SK-N-SH treated with all-trans-retinoic acid at 6 μM for 48 hours (cell line): ENCODE measurements around the gene MYH3.

Source experiments
- ATAC-seq: fragments of 200-7000 bp; cut with Tn5 transposase; 3 replicates; pipeline ENCODE4 v1.9.1; 2020; ENCODE audit warnings: mild to moderate bottlenecking, moderate library complexity
- ARNTL ChIP-seq: fragments of 450-650 bp; formaldehyde crosslinking; IDR thresholded peaks from 2 replicates; pipeline ENCODE4 v1.5.0; 2020; ENCODE audit warnings: low read depth, mild to moderate bottlenecking, moderate library complexity, borderline replicate concordance
- BACH2 ChIP-seq: fragments of 250-450 bp; sonication (Bioruptor Pico); IDR thresholded peaks from 2 replicates; pipeline ENCODE4 v1.9.0; 2021; ENCODE audit warnings: mild to moderate bottlenecking, borderline replicate concordance
- CREB5 ChIP-seq: fragments of 250-450 bp; sonication (Bioruptor Pico); IDR thresholded peaks from 2 replicates; pipeline ENCODE4 v1.5.1; 2020; ENCODE audit warnings: low read depth, mild to moderate bottlenecking, moderate library complexity
- CSDC2 ChIP-seq: fragments of 250-450 bp; sonication (Bioruptor Pico); IDR thresholded peaks from 2 replicates; pipeline ENCODE4 v1.5.0; 2020; ENCODE audit warnings: mild to moderate bottlenecking, moderate library complexity
- CSRNP3 ChIP-seq: fragments of 250-450 bp; sonication (Bioruptor Pico); IDR thresholded peaks from 2 replicates; pipeline ENCODE4 v1.5.1; 2021; ENCODE audit warnings: mild to moderate bottlenecking, moderate library complexity
- ESRRG ChIP-seq: fragments of 250-450 bp; sonication (Bioruptor Pico); IDR thresholded peaks from 2 replicates; pipeline ENCODE4 v1.6.1; 2021; ENCODE audit warnings: mild to moderate bottlenecking
- GLIS3 ChIP-seq: fragments of 250-450 bp; sonication (Bioruptor Pico); IDR thresholded peaks from 2 replicates; pipeline ENCODE4 v1.5.0; 2020; ENCODE audit warnings: mild to moderate bottlenecking, moderate library complexity
- ISL1 ChIP-seq: fragments of 250-450 bp; sonication (Bioruptor Pico); IDR thresholded peaks from 2 replicates; pipeline ENCODE4 v2.1.2; 2022; ENCODE audit warnings: mild to moderate bottlenecking, moderate library complexity
- OSR1 ChIP-seq: fragments of 250-450 bp; sonication (Bioruptor Pico); IDR thresholded peaks from 2 replicates; pipeline ENCODE4 v1.8.0; 2022; ENCODE audit warnings: moderate library complexity, mild to moderate bottlenecking, inconsistent platforms
- PATZ1 ChIP-seq: fragments of 250-450 bp; sonication (Bioruptor Pico); IDR thresholded peaks from 2 replicates; pipeline ENCODE4 v1.8.0; 2020; ENCODE audit warnings: mild to moderate bottlenecking, moderate library complexity, borderline replicate concordance
- POU6F1 ChIP-seq: fragments of 250-450 bp; sonication (Bioruptor Pico); IDR thresholded peaks from 2 replicates; pipeline ENCODE4 v1.8.0; 2021; ENCODE audit warnings: low read depth, mild to moderate bottlenecking, moderate library complexity, borderline replicate concordance
- PPARA ChIP-seq: fragments of 250-450 bp; sonication (Bioruptor Pico); IDR thresholded peaks from 2 replicates; pipeline ENCODE4 v1.5.0; 2020; ENCODE audit warnings: mild to moderate bottlenecking, borderline replicate concordance
- RARB ChIP-seq: fragments of 250-450 bp; sonication (Bioruptor Pico); IDR thresholded peaks from 2 replicates; pipeline ENCODE4 v1.8.0; 2021; ENCODE audit warnings: mild to moderate bottlenecking, moderate library complexity
- SNAI2 ChIP-seq: fragments of 250-450 bp; sonication (Bioruptor Pico); IDR thresholded peaks from 2 replicates; pipeline ENCODE4 v1.5.0; 2020; ENCODE audit warnings: mild to moderate bottlenecking, moderate library complexity
- TCF4 ChIP-seq: fragments of 250-450 bp; sonication (Bioruptor Pico); IDR thresholded peaks from 2 replicates; pipeline ENCODE4 v1.8.0; 2021; ENCODE audit warnings: mild to moderate bottlenecking, moderate library complexity, borderline replicate concordance
- TSHZ2 ChIP-seq: fragments of 250-450 bp; sonication (Bioruptor Pico); IDR thresholded peaks from 2 replicates; pipeline ENCODE4 v1.5.0; 2020; ENCODE audit warnings: mild to moderate bottlenecking, moderate library complexity
- ZC3H10 ChIP-seq: fragments of 250-450 bp; sonication (Bioruptor Pico); IDR thresholded peaks from 2 replicates; pipeline ENCODE4 v1.5.1; 2021; ENCODE audit warnings: mild to moderate bottlenecking, moderate library complexity
- ZFP3 ChIP-seq: fragments of 250-450 bp; sonication (Bioruptor Pico); IDR thresholded peaks from 2 replicates; pipeline ENCODE4 v1.5.0; 2020; ENCODE audit warnings: mild to moderate bottlenecking, moderate library complexity
- ZNF565 ChIP-seq: fragments of 450-650 bp; formaldehyde crosslinking; conservative IDR thresholded peaks from 2 replicates; pipeline ENCODE4 v1.5.0; 2020; ENCODE audit warnings: low read depth, mild to moderate bottlenecking, moderate library complexity
- ZNF70 ChIP-seq: fragments of 450-650 bp; formaldehyde crosslinking; IDR thresholded peaks from 2 replicates; pipeline ENCODE4 v1.5.0; 2020; ENCODE audit warnings: mild to moderate bottlenecking, moderate library complexity
- ZNF8 ChIP-seq: fragments of 450-650 bp; formaldehyde crosslinking; IDR thresholded peaks from 2 replicates; pipeline ENCODE4 v1.5.0; 2020; ENCODE audit warnings: mild to moderate bottlenecking, moderate library complexity

MYH3 gene

GRCh38 chr17:10638151-10638550 lies 19.0 kb downstream of the MYH3 start:
- TF ChIP-seq ZNF8 (no peak), POU6F1 (no peak), CSDC2 (CRISPR knock-in tag) (no peak), RARB (no peak), BACH2 (CRISPR knock-in tag) (no peak), TSHZ2 (CRISPR knock-in tag) (no peak), CSRNP3 (CRISPR knock-in tag) (no peak), GLIS3 (CRISPR knock-in tag) (no peak), ZNF70 (CRISPR knock-in tag) (no peak), ISL1 (CRISPR knock-in tag) (no peak), PPARA (CRISPR knock-in tag) (no peak), ESRRG (CRISPR knock-in tag) (no peak), ZFP3 (CRISPR knock-in tag) (no peak)
- ATAC-seq = no peak

GRCh38 chr17:10635290-10635689 lies 21.8 kb downstream of the MYH3 start:
- no peak for ATAC-seq
- TF ChIP-seq ZC3H10 (CRISPR knock-in tag) (no peak), CSRNP3 (CRISPR knock-in tag) (no peak), OSR1 (no peak), RARB (no peak), PATZ1 (CRISPR knock-in tag) (no peak), TSHZ2 (CRISPR knock-in tag) (no peak), ZNF70 (CRISPR knock-in tag) (no peak), ZNF565 (CRISPR knock-in tag) (no peak), ZFP3 (CRISPR knock-in tag) (no peak), CREB5 (no peak), SNAI2 (CRISPR knock-in tag) (no peak), TCF4 (CRISPR knock-in tag) (no peak), POU6F1 (no peak), PPARA (CRISPR knock-in tag) (no peak), GLIS3 (CRISPR knock-in tag) (no peak), ZNF8 (no peak), ESRRG (CRISPR knock-in tag) (no peak), ARNTL (CRISPR knock-in tag) (no peak), BACH2 (CRISPR knock-in tag) (no peak)
